ENCODE data around the gene PEF1. TPM values are rescaled to one million over a fixed set of nuclear protein-coding genes. Genes with fewer than 3 reads are reported as not detected.

PEF1 gene
- total and polyA plus RNA-seq, 8 donors, result 14.5 to 47.3 (median 20.2) TPM

DNA sequence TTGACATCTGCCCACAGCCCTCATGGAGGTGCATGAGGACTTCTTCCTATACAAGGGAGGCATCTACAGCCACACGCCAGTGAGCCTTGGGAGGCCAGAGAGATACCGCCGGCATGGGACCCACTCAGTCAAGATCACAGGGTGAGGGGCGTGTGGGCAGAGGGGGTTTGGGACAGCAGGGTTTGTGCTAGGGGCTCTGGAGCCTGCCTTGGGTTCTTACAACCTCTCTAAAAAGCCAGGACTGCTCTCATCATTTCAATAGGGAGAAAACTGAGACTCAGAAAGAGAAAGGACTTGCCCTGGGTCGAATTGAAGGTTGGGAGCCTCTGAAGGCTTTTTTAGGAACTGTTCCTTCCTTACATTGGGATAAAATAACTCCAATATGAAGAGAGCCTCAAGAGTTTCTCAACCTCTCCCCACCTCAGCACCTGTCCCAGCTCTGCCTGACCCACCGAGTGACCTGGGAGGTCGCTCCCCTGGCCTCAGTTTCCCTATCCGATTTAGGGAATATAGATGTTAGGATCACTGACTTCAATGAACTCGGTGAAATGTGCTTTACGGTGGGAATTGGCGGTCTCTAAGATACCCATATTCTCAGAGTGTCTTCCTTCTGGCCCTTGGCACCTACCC lies 58.8 kb downstream of the PEF1 start:
- no peak overlapping the region for H3K27ac ChIP-seq
- no peak for ATAC-seq
- H3K36me3 ChIP-seq, result no peaks in the 10 kb centered on the region
- 86 to 93% methylated on average over 11 of the region's 11 CpGs for WGBS, 2 donors
- no peaks in the 10 kb centered on the region for H3K9me3 ChIP-seq
- H3K4me3 ChIP-seq, result no peak overlapping the region
- TF ChIP-seq, protein P1, sequence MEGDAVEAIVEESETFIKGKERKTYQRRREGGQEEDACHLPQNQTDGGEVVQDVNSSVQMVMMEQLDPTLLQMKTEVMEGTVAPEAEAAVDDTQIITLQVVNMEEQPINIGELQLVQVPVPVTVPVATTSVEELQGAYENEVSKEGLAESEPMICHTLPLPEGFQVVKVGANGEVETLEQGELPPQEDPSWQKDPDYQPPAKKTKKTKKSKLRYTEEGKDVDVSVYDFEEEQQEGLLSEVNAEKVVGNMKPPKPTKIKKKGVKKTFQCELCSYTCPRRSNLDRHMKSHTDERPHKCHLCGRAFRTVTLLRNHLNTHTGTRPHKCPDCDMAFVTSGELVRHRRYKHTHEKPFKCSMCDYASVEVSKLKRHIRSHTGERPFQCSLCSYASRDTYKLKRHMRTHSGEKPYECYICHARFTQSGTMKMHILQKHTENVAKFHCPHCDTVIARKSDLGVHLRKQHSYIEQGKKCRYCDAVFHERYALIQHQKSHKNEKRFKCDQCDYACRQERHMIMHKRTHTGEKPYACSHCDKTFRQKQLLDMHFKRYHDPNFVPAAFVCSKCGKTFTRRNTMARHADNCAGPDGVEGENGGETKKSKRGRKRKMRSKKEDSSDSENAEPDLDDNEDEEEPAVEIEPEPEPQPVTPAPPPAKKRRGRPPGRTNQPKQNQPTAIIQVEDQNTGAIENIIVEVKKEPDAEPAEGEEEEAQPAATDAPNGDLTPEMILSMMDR (IDR thresholded peaks at IDR 0.05), result no peak
- H3K27me3 ChIP-seq, result no peaks in the 10 kb centered on the region
- FAIRE-seq, result no peak
- DNase-seq, result no peak
- intact Hi-C loops (cut with DNase I), result no loop called here
- peaks cover 19 to 26% (median 24%) of the 10 kb centered on the region in 3 donors for H3K4me1 ChIP-seq

DNA sequence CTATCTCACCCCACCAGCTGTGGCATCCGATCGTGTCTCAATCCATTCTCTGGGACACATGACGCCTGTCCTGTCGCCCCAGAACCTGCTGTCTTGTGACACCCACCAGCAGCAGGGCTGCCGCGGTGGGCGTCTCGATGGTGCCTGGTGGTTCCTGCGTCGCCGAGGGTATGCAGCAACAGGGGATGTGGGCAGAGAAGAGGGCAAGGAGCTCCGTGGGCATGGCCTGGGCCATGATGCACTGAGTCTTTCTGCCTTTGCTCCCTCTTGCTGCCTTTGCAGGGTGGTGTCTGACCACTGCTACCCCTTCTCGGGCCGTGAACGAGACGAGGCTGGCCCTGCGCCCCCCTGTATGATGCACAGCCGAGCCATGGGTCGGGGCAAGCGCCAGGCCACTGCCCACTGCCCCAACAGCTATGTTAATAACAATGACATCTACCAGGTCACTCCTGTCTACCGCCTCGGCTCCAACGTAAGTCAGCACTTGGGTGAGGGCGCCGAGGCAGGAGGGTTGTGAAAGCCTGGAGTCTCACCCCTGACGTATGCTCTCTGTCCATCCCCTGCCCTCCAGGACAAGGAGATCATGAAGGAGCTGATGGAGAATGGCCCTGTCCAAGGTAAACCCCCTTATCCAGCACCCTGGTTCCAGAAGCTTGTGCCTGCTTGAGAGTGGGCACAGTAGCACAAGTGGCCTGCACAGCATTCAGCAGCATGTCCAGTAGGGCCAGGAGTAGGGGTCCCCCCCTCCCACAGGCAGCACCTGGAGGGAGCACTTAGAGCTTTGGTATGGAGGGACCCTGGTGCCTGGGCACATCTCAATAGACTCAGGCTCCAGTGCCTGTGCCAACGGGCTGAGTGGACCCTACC lies 59.6 kb downstream of the PEF1 start:
- DNase-seq (no peak), FAIRE-seq (no peak), ATAC-seq (no peak)
- TF ChIP-seq, protein P1 (IDR thresholded peaks at IDR 0.05), result no peak
- intact Hi-C loops (cut with DNase I), result no loop called here
- peaks cover 19 to 26% (median 24%) of the 10 kb centered on the region in 3 donors for H3K4me1 ChIP-seq
- 93 to 95% methylated on average over 25 to 27 of the region's 27 CpGs for WGBS, 2 donors
- H3K27ac ChIP-seq, result peak overlapping the region in 1 of 4 donors; percentile 39
- no peaks in the 10 kb centered on the region for H3K36me3 ChIP-seq
- H3K27me3 ChIP-seq, result no peaks in the 10 kb centered on the region
- H3K4me3 ChIP-seq, result no peak overlapping the region
- H3K9me3 ChIP-seq, result no peaks in the 10 kb centered on the region

DNA sequence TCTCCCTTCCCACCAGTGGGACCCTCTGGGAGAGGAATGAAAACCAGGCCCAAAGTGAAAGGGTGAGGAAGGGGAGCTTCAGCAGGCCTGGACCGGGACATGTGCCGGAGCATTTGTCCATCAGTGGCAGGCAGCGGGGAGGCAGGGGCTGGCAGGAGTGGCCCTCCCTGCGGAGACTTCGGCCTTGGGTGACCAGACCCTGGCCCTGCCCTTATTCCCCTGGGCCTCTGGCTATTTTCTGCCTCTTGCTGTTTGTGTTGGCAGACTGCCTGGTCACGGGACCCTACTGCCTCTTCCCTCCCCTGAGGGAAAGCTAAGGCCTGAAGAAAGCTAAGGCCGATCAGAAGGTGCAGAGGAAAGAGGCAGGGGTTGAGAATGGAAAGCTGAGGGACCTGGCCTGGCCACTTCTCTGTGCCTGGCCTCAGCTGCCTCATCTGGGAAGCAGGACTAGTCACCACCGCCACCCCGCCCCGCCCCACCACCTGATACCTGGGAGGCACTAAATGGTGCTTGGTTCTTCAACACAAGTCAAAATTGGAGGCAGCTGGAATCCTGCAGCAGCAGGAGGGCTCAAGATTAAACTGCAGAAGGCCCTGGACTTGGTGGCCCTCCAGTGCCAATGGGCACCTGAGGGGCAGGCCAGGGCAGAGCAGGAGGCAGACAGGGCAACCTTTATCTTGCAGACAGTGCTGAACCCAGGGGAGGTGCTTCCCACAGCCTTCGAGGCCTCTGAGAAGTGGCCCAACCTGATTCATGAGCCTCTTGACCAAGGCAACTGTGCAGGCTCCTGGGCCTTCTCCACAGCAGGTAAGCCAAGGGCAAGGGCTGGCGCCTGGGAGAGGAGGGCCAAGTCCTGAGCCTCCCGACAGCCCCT lies 60.4 kb downstream of the PEF1 start:
- ATAC-seq, result peak; percentile 56 to 79 (median 73)

DNA sequence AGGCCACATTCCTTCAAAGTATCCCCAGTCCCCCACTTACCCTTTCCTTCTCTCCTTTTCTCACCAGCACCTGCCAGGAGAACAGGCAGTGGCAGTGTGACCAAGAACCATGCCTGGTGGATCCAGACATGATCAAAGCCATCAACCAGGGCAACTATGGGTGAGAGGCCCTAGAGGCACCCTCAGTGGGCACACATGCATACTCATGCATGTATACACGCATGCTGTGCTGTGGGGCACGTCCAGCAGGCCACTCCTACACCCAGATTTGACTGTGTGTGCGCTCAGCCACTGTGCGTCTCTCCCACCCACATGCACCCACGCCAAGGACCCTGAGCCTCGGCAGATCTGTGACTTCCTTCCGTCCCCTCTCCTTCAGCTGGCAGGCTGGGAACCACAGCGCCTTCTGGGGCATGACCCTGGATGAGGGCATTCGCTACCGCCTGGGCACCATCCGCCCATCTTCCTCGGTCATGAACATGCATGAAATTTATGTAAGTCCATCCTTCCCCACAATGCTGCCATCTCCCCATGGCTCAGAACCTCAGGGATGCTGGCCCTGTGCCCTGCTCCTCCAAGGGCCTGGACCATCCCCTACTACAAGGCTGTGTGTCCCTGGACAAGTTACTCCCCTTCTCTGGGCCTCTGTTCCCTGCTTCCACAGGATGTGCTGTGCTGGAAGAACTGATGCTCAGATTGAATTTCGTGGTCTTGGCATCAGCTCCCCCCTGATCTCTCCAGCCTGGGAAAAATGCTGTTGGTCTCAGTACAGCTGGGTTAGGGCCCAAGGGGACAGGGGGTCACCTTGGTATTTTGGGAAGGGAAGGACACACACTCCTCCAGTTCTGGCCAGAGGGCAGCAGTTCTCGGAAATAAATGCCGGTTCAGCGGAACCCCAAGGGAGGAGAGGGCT lies 61.3 kb downstream of the PEF1 start:
- no peak for ATAC-seq
- 85 to 88% methylated on average over 16 of the region's 16 CpGs for WGBS, 2 donors
- no peak for FAIRE-seq
- peak overlapping the region in 3 of 4 donors; percentile 3 to 39 (median 10) for H3K27ac ChIP-seq
- no peak for DNase-seq
- H3K9me3 ChIP-seq, result no peaks in the 10 kb centered on the region
- peaks cover 17 to 24% (median 23%) of the 10 kb centered on the region in 3 donors for H3K4me1 ChIP-seq
- no peaks in the 10 kb centered on the region for H3K27me3 ChIP-seq
- TF ChIP-seq, protein P1 (IDR thresholded peaks at IDR 0.05), result no peak
- no peak overlapping the region for H3K4me3 ChIP-seq
- intact Hi-C loops (cut with DNase I), result no loop called here
- no peaks in the 10 kb centered on the region for H3K36me3 ChIP-seq

More for the DNA sequence above, 60.4 kb downstream of the PEF1 start:
- TF ChIP-seq, protein P1 (IDR thresholded peaks at IDR 0.05), result no peak
- no peaks in the 10 kb centered on the region for H3K36me3 ChIP-seq
- DNase-seq (peak; percentile 74 to 91 (median 82)), FAIRE-seq (no peak)
- H3K9me3 ChIP-seq, result no peaks in the 10 kb centered on the region
- H3K4me1 ChIP-seq, result peaks cover 19 to 26% (median 24%) of the 10 kb centered on the region in 3 donors
- WGBS, 2 donors, result 39 to 47% methylated on average over 13 of the region's 13 CpGs
- H3K4me3 ChIP-seq, result no peak overlapping the region
- intact Hi-C loops (cut with DNase I), result no loop called here
- no peaks in the 10 kb centered on the region for H3K27me3 ChIP-seq
- peak overlapping the region in 3 of 4 donors; percentile 3 to 39 (median 10) for H3K27ac ChIP-seq

All from pancreas (tissue), 10 donors.